Nephron progenitor cell (in vitro differentiated cells): ENCODE data around the gene SPATS2L.
A peak's percentile ranks its signal among the peaks of the same experiment; 100 is the strongest.

Experiments
- DNase-seq: peaks from one replicate; pipeline ENCODE4 v3.0.0; 2021
- H3K27ac Mint-ChIP-seq: 2 replicates; pipeline ENCODE4 v1.8.0; 2021; ENCODE audit warnings: mild to moderate bottlenecking, moderate library complexity, mixed read lengths
- H3K27me3 Mint-ChIP-seq: 2 replicates; pipeline ENCODE4 v1.8.0; 2021; ENCODE audit warnings: mild to moderate bottlenecking, low read depth, mixed read lengths; ENCODE audit not compliant: poor library complexity
- H3K36me3 Mint-ChIP-seq: 2 replicates; pipeline ENCODE4 v1.8.0; 2021; ENCODE audit warnings: low read depth, mixed read lengths
- H3K4me1 Mint-ChIP-seq: 2 replicates; pipeline ENCODE4 v1.8.0; 2021; ENCODE audit warnings: mixed read lengths
- H3K4me3 Mint-ChIP-seq: 2 replicates; pipeline ENCODE4 v1.8.0; 2021; ENCODE audit warnings: mild to moderate bottlenecking, moderate library complexity, mixed read lengths
- H3K9me3 Mint-ChIP-seq: 2 replicates; pipeline ENCODE4 v1.8.0; 2021; ENCODE audit warnings: mild to moderate bottlenecking, moderate library complexity, mixed read lengths
- CTCF ChIP-seq: fragments of 200-600 bp; sonication (generic); IDR thresholded peaks from 2 replicates; pipeline ENCODE4 v1.5.0; 2021; ENCODE audit warnings: antibody characterized with exemption

SPATS2L gene

GRCh38 chr2:200509612-200510433 is 203.3 kb downstream of the SPATS2L start, which contains the start of gene KCTD18:
Gene KCTD18 (minus strand): TSS chr2:200510068. CDS start chr2:200507016, 3,052 bp downstream.
- DNase-seq: peak; percentile 96
- H3K27me3 Mint-ChIP-seq: peaks cover under 1% of the 10 kb centered on the region
- peak within 1 kb of the TSS; percentile 93 for H3K4me3 Mint-ChIP-seq
- H3K27ac Mint-ChIP-seq: peak within 1 kb of the TSS; percentile 85
- peaks cover 13% of the 10 kb centered on the region for H3K4me1 Mint-ChIP-seq
- no peaks in the 10 kb centered on the region for H3K9me3 Mint-ChIP-seq
- H3K36me3 Mint-ChIP-seq: peaks cover 1% of the 10 kb centered on the region
- TF ChIP-seq CTCF: peak; percentile 56

- DNase-seq: no peak
- TF ChIP-seq CTCF: no peak
- Mint-ChIP-seq H3K9me3 (peaks cover 20% of the 10 kb centered on the region), H3K4me3 (no peak overlapping the region), H3K4me1 (peaks cover 3% of the 10 kb centered on the region), H3K27me3 (peaks cover 17% of the 10 kb centered on the region), H3K36me3 (no peaks in the 10 kb centered on the region), H3K27ac (no peak overlapping the region)
Measured at GRCh38 chr2:200515155-200515554, 208.7 kb downstream of the SPATS2L start.

DNA sequence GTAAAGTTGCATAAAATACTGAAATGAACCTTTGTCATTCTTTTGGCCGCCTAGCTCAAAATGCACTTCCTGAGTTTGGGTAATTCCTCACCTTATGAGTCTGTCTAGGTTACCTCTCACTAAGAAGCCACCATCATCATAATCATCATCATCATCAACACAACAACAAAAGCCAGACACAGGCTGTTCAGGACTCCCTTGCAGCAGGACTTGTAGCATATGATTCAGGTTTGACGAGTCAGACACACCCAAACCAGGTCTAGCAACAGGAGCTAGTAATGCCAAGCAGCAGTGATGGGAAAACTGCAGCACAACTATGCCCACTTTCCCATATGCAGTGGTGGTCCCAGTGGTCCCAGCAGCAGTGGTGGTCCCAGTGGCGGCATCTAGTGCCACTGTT is 216.7 kb downstream of the SPATS2L start:
- Mint-ChIP-seq H3K36me3 (no peaks in the 10 kb centered on the region), H3K27me3 (peaks cover 27% of the 10 kb centered on the region), H3K27ac (no peak overlapping the region), H3K4me1 (peaks cover 21% of the 10 kb centered on the region), H3K9me3 (no peaks in the 10 kb centered on the region), H3K4me3 (no peak overlapping the region)
- TF ChIP-seq CTCF: no peak
- DNase-seq: no peak

GRCh38 chr2:200523604-200524003 is 217.1 kb downstream of the SPATS2L start:
- Mint-ChIP-seq H3K4me3 (no peak overlapping the region), H3K27me3 (peaks cover 29% of the 10 kb centered on the region), H3K36me3 (no peaks in the 10 kb centered on the region), H3K4me1 (peaks cover 26% of the 10 kb centered on the region), H3K27ac (no peak overlapping the region), H3K9me3 (no peaks in the 10 kb centered on the region)
- DNase-seq: no peak
- no peak for TF ChIP-seq CTCF

- H3K4me3 Mint-ChIP-seq: no peak overlapping the region
- no peaks in the 10 kb centered on the region for H3K9me3 Mint-ChIP-seq
- DNase-seq: no peak
- no peak overlapping the region for H3K27ac Mint-ChIP-seq
- TF ChIP-seq CTCF: no peak
- no peaks in the 10 kb centered on the region for H3K36me3 Mint-ChIP-seq
- peaks cover 19% of the 10 kb centered on the region for H3K27me3 Mint-ChIP-seq
- H3K4me1 Mint-ChIP-seq: peaks cover 27% of the 10 kb centered on the region
Measured at GRCh38 chr2:200525066-200525465, 218.6 kb downstream of the SPATS2L start.

DNA sequence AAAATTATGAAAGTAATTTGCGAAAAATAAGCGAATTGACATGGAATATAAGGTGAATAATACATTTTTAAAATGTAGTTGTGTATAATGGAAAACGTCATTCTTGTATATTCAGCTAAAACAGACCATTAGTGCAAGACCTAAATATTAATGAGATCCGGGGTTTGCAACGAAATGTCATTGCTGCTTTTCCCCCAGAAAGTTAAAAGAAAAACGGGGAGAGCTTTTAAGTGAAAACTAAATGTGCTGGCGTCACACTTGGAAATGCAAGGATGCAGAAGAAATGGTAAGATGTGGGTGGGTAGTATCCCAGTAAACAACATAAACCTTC is 219.0 kb downstream of the SPATS2L start:
- no peak for DNase-seq
- no peak overlapping the region for H3K27ac Mint-ChIP-seq
- H3K27me3 Mint-ChIP-seq: peaks cover 19% of the 10 kb centered on the region
- H3K36me3 Mint-ChIP-seq: no peaks in the 10 kb centered on the region
- H3K4me3 Mint-ChIP-seq: peak overlapping the region; percentile 98
- H3K9me3 Mint-ChIP-seq: no peaks in the 10 kb centered on the region
- H3K4me1 Mint-ChIP-seq: peaks cover 27% of the 10 kb centered on the region
- no peak for TF ChIP-seq CTCF
